ENCODE measurements around the gene SLC16A8.

SLC16A8 gene

GRCh38 chr22:38071421-38072321 lies 12.3 kb downstream of the SLC16A8 start:
- no peak for DNase-seq

- DNase-seq, result no peak
These were observed 13.6 kb downstream of the SLC16A8 start for GRCh38 chr22:38070250-38070921.

GRCh38 chr22:38069372-38070249 lies 14.4 kb downstream of the SLC16A8 start:
- DNase-seq, result no peak

- no peak for DNase-seq
These were observed 15.2 kb downstream of the SLC16A8 start for GRCh38 chr22:38068641-38069371.

- no peak for DNase-seq
These were observed 16.1 kb downstream of the SLC16A8 start for GRCh38 chr22:38067761-38068360.

GRCh38 chr22:38067028-38067415 lies 17.0 kb downstream of the SLC16A8 start:
- no peak for DNase-seq

GRCh38 chr22:38066381-38067027 lies 17.5 kb downstream of the SLC16A8 start:
- no peak for DNase-seq

- DNase-seq, result no peak
These were observed 18.4 kb downstream of the SLC16A8 start for GRCh38 chr22:38065539-38065938.

GRCh38 chr22:38062791-38063190 lies 21.2 kb downstream of the SLC16A8 start:
- DNase-seq, result peak; percentile 85

GRCh38 chr22:38056969-38057891 lies 26.8 kb downstream of the SLC16A8 start, which contains the start of gene PICK1:
Gene PICK1, plus strand, starts transcription at chr22:38057404. Its CDS starts 406 bp downstream, at chr22:38057810.
- peak; percentile 91 for DNase-seq

- peak; percentile 72 for DNase-seq
These were observed 31.8 kb downstream of the SLC16A8 start for GRCh38 chr22:38051900-38052862.

GRCh38 chr22:38051261-38051660 lies 32.7 kb downstream of the SLC16A8 start:
- no peak for DNase-seq

GRCh38 chr22:38050720-38051119 lies 33.3 kb downstream of the SLC16A8 start:
- DNase-seq, result no peak

- no peak for DNase-seq
These were observed 34.0 kb downstream of the SLC16A8 start for GRCh38 chr22:38049812-38050619.

- DNase-seq, result no peak
These were observed 37.8 kb downstream of the SLC16A8 start for GRCh38 chr22:38046070-38046748.

GRCh38 chr22:38043151-38044039 lies 40.6 kb downstream of the SLC16A8 start:
- no peak for DNase-seq

GRCh38 chr22:38042488-38042790 lies 41.5 kb downstream of the SLC16A8 start:
- no peak for DNase-seq
